ENCODE results near the gene UFSP2. TPM values are rescaled to one million over a fixed set of nuclear protein-coding genes. Genes with fewer than 3 reads are reported as not detected.

Gene UFSP2
- 11.9 to 15.6 TPM (median 13.9 TPM) in 5 replicates for total RNA-seq (2022; extraction: Qiagen RNA extraction)

GRCh38 chr4:185425647-185426352, at the start of gene UFSP2:
TSS of gene UFSP2 (minus strand) at chr4:185425964. CDS start at chr4:185425868, 96 bp downstream.

GRCh38 chr4:185471235-185472102, 45.7 kb upstream of the UFSP2 start, which contains the start of gene CCDC110:
TSS of gene CCDC110 (minus strand) at chr4:185471733. CDS start at chr4:185471683, 50 bp downstream.

GRCh38 chr4:185396724-185397385, 28.9 kb downstream of the UFSP2 start, which contains the start of gene ANKRD37:
TSS of gene ANKRD37 (plus strand) at chr4:185396841. CDS start at chr4:185396924, 83 bp downstream.

GRCh38 chr4:185395238-185395955, 30.4 kb downstream of the UFSP2 start, which contains the start of gene LRP2BP:
TSS of gene LRP2BP (minus strand) at chr4:185395924. CDS start at chr4:185378186, 17,738 bp downstream.

Other genes starting within 250 kb of the UFSP2 start
- 8.3 to 13.7 TPM (median 12.3 TPM) in 5 replicates for gene CFAP97, start 222.0 kb downstream of the UFSP2 start, total RNA-seq (2022; extraction: Qiagen RNA extraction)
- gene SNX25, start 216.4 kb downstream of the UFSP2 start, total RNA-seq (2022; extraction: Qiagen RNA extraction), result 6.4 to 9.5 TPM (median 8.0 TPM) in 5 replicates
- 0.08 to 0.18 TPM (median 0.10 TPM) in 5 replicates for gene LRP2BP, start 30.0 kb downstream of the UFSP2 start, total RNA-seq (2022; extraction: Qiagen RNA extraction)
- gene ANKRD37, start 29.1 kb downstream of the UFSP2 start, total RNA-seq (2022; extraction: Qiagen RNA extraction), result 3.3 to 4.8 TPM (median 4.2 TPM) in 5 replicates
- 0.04 to 0.09 TPM (median 0.07 TPM) in 3 of 5 replicates, not detected in the others for gene CCDC110, start 45.8 kb upstream of the UFSP2 start, total RNA-seq (2022; extraction: Qiagen RNA extraction)
- gene PDLIM3, start 109.5 kb upstream of the UFSP2 start, total RNA-seq (2022; extraction: Qiagen RNA extraction), result 0.12 to 0.14 TPM (median 0.13 TPM) in 4 of 5 replicates, not detected in the other